Thyroid gland (tissue), 4 donors: ENCODE data around the gene MRFAP1. TPM values are rescaled to one million over a fixed set of nuclear protein-coding genes. Genes with fewer than 3 reads are reported as not detected.

Source experiments
- DNase-seq, 2 donors: peaks; one replicate each; pipeline ENCODE4 v3.0.0-alpha.2; 2019
- H3K27ac ChIP-seq, 3 donors: fragments of 200-600 bp; sonication (generic); 1 replicate in 2 of 3; 2 replicates in 1 of 3; pipeline ENCODE4 v1.5.1; 2016 to 2019; ENCODE audit warnings: mild to moderate bottlenecking in 1 of 3, moderate library complexity in 1 of 3
- H3K27me3 ChIP-seq: fragments of 200-600 bp; sonication (generic); one replicate; pipeline ENCODE4 v1.5.1; 2019
- H3K36me3 ChIP-seq, 2 donors: fragments of 200-600 bp; sonication (generic); one replicate each; pipeline ENCODE4 v1.5.1; 2016 to 2019
- H3K4me1 ChIP-seq, 2 donors: fragments of 200-600 bp; sonication (generic); one replicate each; pipeline ENCODE4 v1.5.1; 2017 to 2019
- H3K4me3 ChIP-seq, 3 donors: fragments of 200-600 bp; sonication (generic); replicated peaks in 1 of 3; 1 replicate in 2 of 3; 2 replicates in 1 of 3; pipeline ENCODE4 v1.5.1; 2016; ENCODE audit warnings: mild to moderate bottlenecking in 1 of 3
- H3K9me3 ChIP-seq: fragments of 200-600 bp; sonication (generic); one replicate; pipeline ENCODE4 v1.5.1; 2017
- CTCF ChIP-seq, 6 experiments: fragments of 200-600 bp in 3 of 6; fragments of 450-650 bp in 3 of 6; sonication (generic) in 3 of 6; IDR thresholded peaks; one replicate each; pipeline ENCODE4 v1.5.1; 2016 to 2019; ENCODE audit warnings: antibody characterized with exemption in 6 of 6, mild to moderate bottlenecking in 2 of 6, inconsistent platforms in 1 of 6, moderate library complexity in 1 of 6
- POLR2A ChIP-seq, 2 donors: fragments of 450-650 bp; IDR thresholded peaks; one replicate each; pipeline ENCODE4 v1.6.1; 2017; ENCODE audit warnings: antibody characterized with exemption in 2 of 2, mild to moderate bottlenecking in 2 of 2, moderate library complexity in 1 of 2
- WGBS, 2 donors: methylation state at CpG; one replicate each; pipeline ENCODE4 v1.1.5; 2017; 5-methylcytosine and 5-hydroxymethylcytosine counted together
- intact Hi-C: fragments of 100-400 bp; cut with DNase I; formaldehyde crosslinking; loops from one replicate; pipeline ENCODE4 v1.15.1; 2023
- total RNA-seq, 4 donors: library from RNA; depleted of rRNA; stranded (reverse); fragments of >200 nt; gene quantifications; one replicate each; pipeline ENCODE4 v1.2.3, GENCODE V29; 2016

The MRFAP1 gene
- total RNA-seq, 4 donors from 2014 or later: 258 to 314 (median 288) TPM

GRCh38 chr4:6605605-6606004 lies 34.9 kb upstream of the MRFAP1 start:
- TF ChIP-seq CTCF (IDR thresholded peaks at IDR 0.05) (no peak), POLR2A (IDR thresholded peaks at IDR 0.05) (no peak)
- WGBS, 2 donors: 96% methylated on average over 2 of the region's 2 CpGs
- H3K36me3 ChIP-seq: peaks cover 33 to 35% of the 10 kb centered on the region in 2 donors

GRCh38 chr4:6606465-6607235 lies 33.8 kb upstream of the MRFAP1 start:
- Histone ChIP-seq H3K9me3 (no peaks in the 10 kb centered on the region), H3K27me3 (no peaks in the 10 kb centered on the region), H3K27ac (no peak overlapping the region), H3K4me3 (no peak overlapping the region), H3K36me3 (peaks cover 39 to 41% of the 10 kb centered on the region in 2 donors), H3K4me1 (no peaks in the 10 kb centered on the region)
- intact Hi-C loops: no loop called here
- no peak for DNase-seq
- TF ChIP-seq POLR2A (IDR thresholded peaks at IDR 0.05): no peak
- no peak for TF ChIP-seq CTCF (IDR thresholded peaks at IDR 0.05)
- 84 to 87% methylated on average over 3 to 10 of the region's 10 CpGs for WGBS, 2 donors

More at GRCh38 chr4:6605605-6606004, 34.9 kb upstream of the MRFAP1 start:
- Histone ChIP-seq H3K4me3 (no peak overlapping the region), H3K27me3 (no peaks in the 10 kb centered on the region), H3K27ac (no peak overlapping the region), H3K4me1 (no peaks in the 10 kb centered on the region), H3K9me3 (no peaks in the 10 kb centered on the region)
- no peak for DNase-seq
- intact Hi-C loops: no loop called here

- Histone ChIP-seq H3K27me3 (no peaks in the 10 kb centered on the region), H3K4me3 (no peak overlapping the region), H3K27ac (no peak overlapping the region), H3K9me3 (no peaks in the 10 kb centered on the region), H3K36me3 (peaks cover 33 to 42% of the 10 kb centered on the region in 2 donors), H3K4me1 (no peaks in the 10 kb centered on the region)
- DNase-seq: no peak
- intact Hi-C loops: no loop called here
- 94 to 96% methylated on average over 13 of the region's 13 CpGs for WGBS, 2 donors
- TF ChIP-seq CTCF (IDR thresholded peaks at IDR 0.05) (no peak), POLR2A (IDR thresholded peaks at IDR 0.05) (no peak)
Measured at GRCh38 chr4:6607368-6608055, 33.0 kb upstream of the MRFAP1 start.

GRCh38 chr4:6608758-6609414 lies 31.6 kb upstream of the MRFAP1 start:
- TF ChIP-seq CTCF (IDR thresholded peaks at IDR 0.05) (no peak), POLR2A (IDR thresholded peaks at IDR 0.05) (no peak)
- Histone ChIP-seq H3K27me3 (no peaks in the 10 kb centered on the region), H3K36me3 (peaks cover 33 to 42% of the 10 kb centered on the region in 2 donors), H3K4me1 (no peaks in the 10 kb centered on the region), H3K4me3 (no peak overlapping the region), H3K9me3 (no peaks in the 10 kb centered on the region), H3K27ac (no peak overlapping the region)
- WGBS, 2 donors: 91 to 93% methylated on average over 13 to 27 of the region's 28 CpGs
- intact Hi-C loops: no loop called here
- no peak for DNase-seq
